Sigmoid colon (tissue), 7 donors: ENCODE results near the gene KRT27. TPM values are rescaled to one million over a fixed set of nuclear protein-coding genes. Genes with fewer than 3 reads are reported as not detected.

Experiments
- DNase-seq: peaks from one replicate; pipeline ENCODE4 v3.0.0-alpha.2; 2019
- H3K27ac ChIP-seq, 4 donors: fragments of 200-600 bp; sonication (generic); one replicate each; pipeline ENCODE4 v1.5.1; 2016 to 2019; ENCODE audit warnings: mild to moderate bottlenecking in 1 of 4
- H3K27me3 ChIP-seq, 3 donors: fragments of 200-600 bp; sonication (generic); one replicate each; pipeline ENCODE4 v1.5.1; 2019; ENCODE audit warnings: mild to moderate bottlenecking in 1 of 3
- H3K36me3 ChIP-seq, 4 donors: fragments of 200-600 bp; sonication (generic); one replicate each; pipeline ENCODE4 v1.5.1; 2016 to 2019
- H3K4me1 ChIP-seq, 4 donors: fragments of 200-600 bp; sonication (generic); one replicate each; pipeline ENCODE4 v1.5.1; 2017 to 2019
- H3K4me3 ChIP-seq, 4 donors: fragments of 200-600 bp; sonication (generic); one replicate each; pipeline ENCODE4 v1.5.1; 2017 to 2019; ENCODE audit warnings: mild to moderate bottlenecking in 2 of 4, moderate library complexity in 1 of 4
- H3K9me3 ChIP-seq, 4 donors: fragments of 200-600 bp in 3 of 4; sonication (generic) in 3 of 4; one replicate each; pipeline versions ENCODE4 v1.5.1 to v1.6.1; 2013 to 2019
- CTCF ChIP-seq, 4 experiments: fragments of 450-650 bp in 3 of 4; fragments of 200-600 bp in 1 of 4; IDR thresholded peaks; one replicate each; pipeline ENCODE4 v1.5.1; 2016 to 2019; ENCODE audit warnings: antibody characterized with exemption in 4 of 4, mild to moderate bottlenecking in 3 of 4, moderate library complexity in 2 of 4
- EP300 ChIP-seq, 4 donors: sonication (generic); formaldehyde crosslinking; IDR thresholded peaks; one replicate each; pipeline ENCODE4 v1.6.1; 2017; ENCODE audit warnings: antibody characterized with exemption in 4 of 4
- POLR2A ChIP-seq, 2 donors: fragments of 450-650 bp; IDR thresholded peaks; one replicate each; pipeline ENCODE4 v1.6.1; 2016; ENCODE audit warnings: antibody characterized with exemption in 2 of 2, mild to moderate bottlenecking in 2 of 2, moderate library complexity in 2 of 2
- POLR2AphosphoS5 ChIP-seq, 4 donors: sonication (generic); formaldehyde crosslinking; IDR thresholded peaks; one replicate each; pipeline ENCODE4 v1.6.1; 2017; ENCODE audit warnings: antibody characterized with exemption in 4 of 4
- WGBS, 2 donors: extraction: QIAGEN DNeasy Blood & Tissue Kit; methylation state at CpG; one replicate each; pipeline ENCODE4 v1.1.7; 2013; 5-methylcytosine and 5-hydroxymethylcytosine counted together
- intact Hi-C: fragments of 100-400 bp; cut with DNase I; formaldehyde crosslinking; loops from one replicate; pipeline ENCODE4 v1.15.1; 2023
- polyA plus RNA-seq, 3 donors: library from polyadenylated mRNA; stranded (reverse); fragments of 200-250 nt; gene quantifications; one replicate each; pipeline ENCODE4 v1.2.3, GENCODE V29; 2013
- total RNA-seq, 4 donors: library from RNA; depleted of rRNA; stranded (reverse); fragments of >200 nt; gene quantifications; one replicate each; pipeline ENCODE4 v1.1.0, GENCODE V29; 2016
- donor health status: healthy with polysubstance abuse.
- donor health status: Bipolar disorder and iron deficiency.
- donor health status: healthy.

Gene KRT27
- total and polyA plus RNA-seq, 7 donors = 0.07 to 0.55 TPM; not detected in 5

GRCh38 chr17:40820228-40820838 is 38.0 kb upstream of the KRT27 start:
- H3K27me3 ChIP-seq = no peaks in the 10 kb centered on the region
- H3K9me3 ChIP-seq = no peaks in the 10 kb centered on the region
- no peak for DNase-seq
- H3K4me3 ChIP-seq = no peak overlapping the region
- intact Hi-C loops = no loop called here
- H3K27ac ChIP-seq = no peak overlapping the region
- WGBS, 2 donors = 89 to 92% methylated on average over 9 of the region's 9 CpGs
- peaks cover 0 to 11% (median 0%) of the 10 kb centered on the region in 4 donors for H3K36me3 ChIP-seq
- TF ChIP-seq POLR2A (IDR thresholded peaks at IDR 0.05) = no peak
- TF ChIP-seq EP300 (IDR thresholded peaks at IDR 0.05) = no peak
- TF ChIP-seq POLR2AphosphoS5 (IDR thresholded peaks at IDR 0.05) = no peak
- no peak for TF ChIP-seq CTCF (IDR thresholded peaks at IDR 0.05)
- H3K4me1 ChIP-seq = peaks cover 0 to 15% (median 0%) of the 10 kb centered on the region in 4 donors

GRCh38 chr17:40819528-40820125 is 37.3 kb upstream of the KRT27 start:
- DNase-seq = no peak
- H3K4me1 ChIP-seq = peaks cover 0 to 15% (median 0%) of the 10 kb centered on the region in 4 donors
- peaks cover 0 to 11% (median 0%) of the 10 kb centered on the region in 4 donors for H3K36me3 ChIP-seq
- no peaks in the 10 kb centered on the region for H3K27me3 ChIP-seq
- 58 to 73% methylated on average over 9 of the region's 9 CpGs for WGBS, 2 donors
- intact Hi-C loops = loop anchor here (5.0 kb wide), 1 partner anchor 172 kb away; the partner anchor contains the start of gene SMARCE1
- peak overlapping the region; percentile 48 to 83 (median 72) for H3K4me3 ChIP-seq
- TF ChIP-seq CTCF (IDR thresholded peaks at IDR 0.05) (no peak), POLR2AphosphoS5 (IDR thresholded peaks at IDR 0.05) (no peak), POLR2A (IDR thresholded peaks at IDR 0.05) (no peak), EP300 (IDR thresholded peaks at IDR 0.05) (no peak)
- peak overlapping the region; percentile 78 to 89 (median 82) for H3K27ac ChIP-seq
- H3K9me3 ChIP-seq = peaks cover 0 to 3% (median 0%) of the 10 kb centered on the region in 4 donors

GRCh38 chr17:40818733-40819527 is 36.6 kb upstream of the KRT27 start:
- Histone ChIP-seq H3K9me3 (peaks cover 0 to 3% (median 0%) of the 10 kb centered on the region in 4 donors), H3K36me3 (peaks cover 0 to 11% (median 0%) of the 10 kb centered on the region in 4 donors), H3K27ac (peak overlapping the region; percentile 78 to 89 (median 82)), H3K4me1 (peaks cover 0 to 15% (median 0%) of the 10 kb centered on the region in 4 donors), H3K4me3 (peak overlapping the region; percentile 53 to 83 (median 72)), H3K27me3 (no peaks in the 10 kb centered on the region)
- DNase-seq = peak; percentile 86
- intact Hi-C loops = loop anchor here (5.0 kb wide), 1 partner anchor 172 kb away; the partner anchor contains the start of gene SMARCE1
- TF ChIP-seq CTCF (IDR thresholded peaks at IDR 0.05) = no peak
- no peak for TF ChIP-seq EP300 (IDR thresholded peaks at IDR 0.05)
- TF ChIP-seq POLR2A (IDR thresholded peaks at IDR 0.05) = no peak
- TF ChIP-seq POLR2AphosphoS5 (IDR thresholded peaks at IDR 0.05) = peak in 3 of 4 donors; percentile 18 to 69 (median 60)
- WGBS, 2 donors = 2% methylated on average over 73 of the region's 73 CpGs

GRCh38 chr17:40818343-40818732 is 36.0 kb upstream of the KRT27 start:
- Histone ChIP-seq H3K27ac (peak overlapping the region; percentile 78 to 89 (median 82)), H3K4me3 (peak overlapping the region; percentile 53 to 83 (median 72)), H3K9me3 (peaks cover 0 to 3% (median 0%) of the 10 kb centered on the region in 4 donors), H3K4me1 (peaks cover 0 to 15% (median 0%) of the 10 kb centered on the region in 4 donors), H3K27me3 (no peaks in the 10 kb centered on the region), H3K36me3 (peaks cover 0 to 11% (median 0%) of the 10 kb centered on the region in 4 donors)
- WGBS, 2 donors = 11 to 18% methylated on average over 7 of the region's 7 CpGs
- TF ChIP-seq POLR2A (IDR thresholded peaks at IDR 0.05) (no peak), EP300 (IDR thresholded peaks at IDR 0.05) (no peak), CTCF (IDR thresholded peaks at IDR 0.05) (no peak), POLR2AphosphoS5 (IDR thresholded peaks at IDR 0.05) (no peak)
- DNase-seq = no peak
- intact Hi-C loops = loop anchor here (5.0 kb wide), 1 partner anchor 171 kb away; the partner anchor contains the start of gene SMARCE1
